GM19468 (cell line): ENCODE data around the gene SPAG16.
"Not testable (repeated sequence)": the region's sequence is repeated elsewhere in the genome, so short reads cannot be mapped to it uniquely, and the experiment has no call there.

ENCODE experiments used
- ATAC-seq: cut with Tn5 transposase; IDR thresholded peaks from one replicate; pipeline ENCODE4 v1.9.1; 2021; ENCODE audit warnings: mild to moderate bottlenecking, moderate library complexity, moderate number of reproducible peaks; ENCODE audit not compliant: unreplicated experiment; ENCODE audit errors: extremely low read depth

The SPAG16 gene

GRCh38 chr2:213376644-213377043 lies 92.4 kb downstream of the SPAG16 start:
- no peak for ATAC-seq

DNA sequence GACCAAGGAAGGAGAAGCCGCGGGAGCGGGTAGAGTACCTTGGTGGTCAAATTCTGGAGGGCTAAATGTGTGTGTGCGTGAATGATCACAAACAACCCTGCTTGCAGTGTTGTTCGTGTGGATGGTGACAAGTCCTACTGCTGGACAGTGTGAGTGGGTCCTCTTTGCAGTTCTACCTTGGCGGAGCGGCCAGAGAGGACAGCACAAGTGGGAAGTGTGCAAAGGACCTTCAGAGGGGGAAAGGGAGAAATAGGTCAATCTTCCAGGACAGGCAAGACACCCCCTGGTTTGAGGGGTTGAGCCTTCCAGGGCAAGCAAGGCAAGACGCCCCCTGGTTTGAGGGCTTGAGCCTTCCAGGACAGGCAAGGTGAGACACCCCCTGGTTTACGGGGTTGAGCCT lies 122.8 kb downstream of the SPAG16 start:
- not testable (repeated sequence) for ATAC-seq

DNA sequence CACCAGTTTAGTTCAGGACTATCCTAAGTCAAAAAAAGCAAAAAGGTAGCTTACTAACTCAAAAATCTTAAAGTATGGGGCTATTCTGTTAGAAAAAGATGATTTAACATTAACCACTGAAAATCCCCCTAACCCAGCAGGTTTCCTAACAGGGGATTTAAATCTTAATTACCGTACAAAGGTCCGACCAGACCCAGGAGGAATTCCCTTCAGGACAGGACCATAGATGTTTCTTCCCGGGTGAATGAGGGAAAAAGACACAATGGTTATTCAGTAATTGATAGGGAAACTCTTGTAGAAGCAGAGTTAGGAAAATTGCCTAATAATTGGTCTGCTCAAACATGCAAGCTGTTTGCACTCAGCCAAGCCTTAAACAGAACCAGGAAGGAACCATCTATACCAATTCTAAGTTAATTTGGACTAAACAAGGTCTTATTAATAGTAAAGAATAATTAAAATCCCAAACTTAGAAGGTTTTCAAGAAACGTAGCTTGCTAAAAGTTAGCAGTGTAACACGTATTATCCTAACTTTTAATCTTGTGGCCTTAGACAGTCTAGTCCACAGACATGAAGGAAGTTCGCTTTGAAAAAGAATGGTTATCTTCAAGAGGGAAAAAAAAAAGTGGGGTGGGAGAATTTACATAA lies 124.3 kb downstream of the SPAG16 start:
- not testable (repeated sequence) for ATAC-seq

DNA sequence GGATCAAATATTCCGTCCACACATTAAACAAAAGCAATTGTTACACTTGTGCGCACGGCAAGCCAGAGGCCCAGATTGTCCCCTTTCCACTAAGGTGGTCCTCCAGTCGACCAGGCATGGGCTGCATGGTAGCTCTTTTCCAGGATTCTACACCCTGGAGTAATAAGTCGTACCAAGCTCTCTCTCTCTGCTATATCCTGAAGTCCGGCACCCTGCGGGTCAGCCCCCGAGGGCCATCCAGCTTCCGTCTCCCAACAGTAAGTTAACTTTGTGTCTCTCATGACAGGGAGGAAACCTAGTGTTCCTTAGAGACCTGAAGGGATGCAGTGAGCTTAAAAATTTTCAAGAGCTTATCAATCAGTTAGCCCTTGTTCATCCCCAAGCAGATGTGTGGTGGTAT lies 126.4 kb downstream of the SPAG16 start:
- not testable (repeated sequence) for ATAC-seq

DNA sequence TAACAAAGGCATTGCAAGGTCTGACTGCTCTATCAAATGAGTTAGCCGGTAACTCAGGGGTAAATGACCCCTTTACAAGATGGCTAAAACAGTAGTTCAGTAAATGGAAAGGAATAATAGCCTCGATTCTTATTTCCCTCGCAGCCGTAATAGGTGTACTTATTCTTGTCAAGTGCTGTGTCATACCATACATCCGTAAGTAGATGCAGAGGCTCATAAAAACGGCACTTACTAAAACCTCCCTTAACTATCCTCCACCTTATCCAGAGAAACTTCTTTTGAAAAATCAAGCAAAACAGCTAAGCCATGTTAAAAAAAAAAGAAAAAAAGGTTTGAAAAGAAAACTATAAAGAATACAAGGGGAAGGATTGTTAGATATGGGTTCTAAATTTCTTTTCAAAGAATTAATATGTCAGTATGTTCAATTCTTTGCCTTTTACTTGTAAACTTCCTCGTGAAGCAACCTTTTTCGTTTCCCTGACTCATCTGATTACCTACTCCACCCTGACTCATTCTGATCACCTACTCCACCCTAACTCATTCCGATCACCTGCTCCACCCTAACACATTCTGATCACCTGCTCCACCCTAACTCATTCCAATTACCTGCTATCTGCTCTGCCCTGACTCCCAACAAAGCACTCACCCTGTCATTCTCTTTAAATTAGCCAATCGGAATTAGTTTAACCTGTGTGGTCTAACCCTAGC lies 127.5 kb downstream of the SPAG16 start:
- no peak for ATAC-seq

- ATAC-seq = no peak
Observed at GRCh38 chr2:213415093-213415492, 130.8 kb downstream of the SPAG16 start.

DNA sequence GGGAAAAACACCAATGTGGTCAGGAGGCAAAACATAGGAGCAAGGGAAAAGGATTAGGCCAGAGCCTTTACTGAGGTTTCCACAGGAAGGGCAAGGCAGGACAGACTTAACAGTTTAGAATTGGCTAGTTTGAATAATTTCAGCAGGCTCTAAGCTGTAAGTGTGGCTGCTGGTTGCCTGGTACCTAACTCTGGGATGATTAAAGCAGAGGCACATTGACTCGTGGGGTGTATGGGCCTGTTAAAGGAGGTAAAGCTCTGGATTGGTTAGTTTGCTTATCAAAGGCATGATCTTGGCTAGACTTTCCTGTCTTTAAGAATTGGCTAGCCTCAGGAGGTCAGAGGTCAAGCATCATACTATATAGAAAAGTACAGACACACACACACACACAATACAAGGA lies 132.6 kb downstream of the SPAG16 start:
- ATAC-seq = no peak

- ATAC-seq = no peak
Observed at GRCh38 chr2:213419980-213420379, 135.7 kb downstream of the SPAG16 start.

- ATAC-seq = no peak
Observed at GRCh38 chr2:213420828-213421385, 136.6 kb downstream of the SPAG16 start.

DNA sequence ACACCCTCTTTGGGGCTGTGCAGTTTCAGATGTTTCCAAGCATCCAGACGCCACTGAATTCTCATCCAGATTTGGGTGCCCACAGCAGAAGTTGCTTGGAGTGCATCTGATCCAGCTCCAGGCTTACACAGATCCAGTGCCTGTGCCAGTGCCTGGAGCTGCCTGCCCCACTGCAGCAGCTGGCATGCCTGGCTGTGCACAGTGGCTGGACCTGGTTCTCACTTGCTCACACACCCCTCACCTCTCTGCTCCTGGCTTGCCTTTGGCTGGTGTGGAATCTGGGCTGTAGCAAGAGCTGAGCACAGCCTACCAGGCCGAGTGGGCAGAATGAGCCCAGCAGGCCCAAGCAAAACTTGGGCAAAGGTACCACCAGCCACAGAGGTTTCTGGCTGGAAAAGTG lies 137.9 kb downstream of the SPAG16 start:
- ATAC-seq = no peak

- no peak for ATAC-seq
Observed at GRCh38 chr2:213425618-213426017, 141.4 kb downstream of the SPAG16 start.

GRCh38 chr2:213429516-213429915 lies 145.3 kb downstream of the SPAG16 start:
- ATAC-seq = no peak

DNA sequence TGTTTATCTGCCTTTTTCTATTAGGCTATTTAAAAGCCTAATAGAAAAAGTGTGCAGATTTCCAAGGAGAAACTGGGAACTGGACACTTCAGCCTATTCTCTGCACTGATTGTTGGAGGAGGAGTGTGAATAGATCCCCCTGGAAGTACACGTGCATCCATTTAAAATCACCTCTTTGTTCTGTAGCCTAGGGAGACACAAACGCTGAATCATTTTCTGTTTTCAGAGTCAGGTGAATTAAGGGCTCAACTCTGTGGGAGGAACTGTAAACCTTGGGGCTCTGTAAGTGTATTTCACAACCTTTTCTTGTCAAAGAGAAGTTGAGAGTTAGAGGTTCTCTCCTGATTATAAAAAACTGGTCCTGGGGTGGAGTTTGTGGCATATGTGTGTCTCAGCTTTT lies 159.7 kb downstream of the SPAG16 start:
- no peak for ATAC-seq

DNA sequence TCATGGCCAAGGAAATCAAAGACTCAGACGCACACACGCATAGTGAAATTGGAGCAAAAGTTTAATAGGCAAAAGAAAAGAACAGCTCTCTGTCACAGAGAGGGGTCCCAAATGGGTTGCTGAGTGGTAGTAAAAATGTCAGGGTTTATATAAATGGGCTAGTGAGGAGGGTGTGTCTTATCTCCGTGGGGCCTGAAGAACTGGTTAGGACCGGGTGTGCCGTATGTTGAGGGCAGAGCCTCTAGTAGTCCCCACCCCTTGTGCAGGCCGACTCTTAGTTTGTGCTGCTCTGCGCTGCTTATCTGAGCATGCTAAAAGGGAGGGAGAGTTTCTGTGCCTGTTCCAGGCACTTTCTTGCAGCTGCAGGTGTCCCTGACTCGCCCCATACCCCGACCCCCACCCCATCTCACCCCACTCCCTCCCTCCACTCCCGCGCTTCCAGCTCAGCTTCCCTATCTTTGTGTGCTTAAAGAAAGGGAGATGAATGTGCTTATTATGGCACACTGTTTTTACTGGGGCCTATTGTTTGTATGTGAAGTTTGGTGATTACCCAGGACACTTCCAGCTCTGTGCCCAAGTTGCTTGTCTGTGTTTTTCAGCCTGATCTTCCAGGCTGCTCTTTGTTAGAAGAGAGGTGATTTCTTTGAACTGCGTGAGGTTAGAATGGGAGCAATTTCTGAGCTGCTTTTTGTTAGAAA lies 167.4 kb downstream of the SPAG16 start:
- ATAC-seq = no peak

DNA sequence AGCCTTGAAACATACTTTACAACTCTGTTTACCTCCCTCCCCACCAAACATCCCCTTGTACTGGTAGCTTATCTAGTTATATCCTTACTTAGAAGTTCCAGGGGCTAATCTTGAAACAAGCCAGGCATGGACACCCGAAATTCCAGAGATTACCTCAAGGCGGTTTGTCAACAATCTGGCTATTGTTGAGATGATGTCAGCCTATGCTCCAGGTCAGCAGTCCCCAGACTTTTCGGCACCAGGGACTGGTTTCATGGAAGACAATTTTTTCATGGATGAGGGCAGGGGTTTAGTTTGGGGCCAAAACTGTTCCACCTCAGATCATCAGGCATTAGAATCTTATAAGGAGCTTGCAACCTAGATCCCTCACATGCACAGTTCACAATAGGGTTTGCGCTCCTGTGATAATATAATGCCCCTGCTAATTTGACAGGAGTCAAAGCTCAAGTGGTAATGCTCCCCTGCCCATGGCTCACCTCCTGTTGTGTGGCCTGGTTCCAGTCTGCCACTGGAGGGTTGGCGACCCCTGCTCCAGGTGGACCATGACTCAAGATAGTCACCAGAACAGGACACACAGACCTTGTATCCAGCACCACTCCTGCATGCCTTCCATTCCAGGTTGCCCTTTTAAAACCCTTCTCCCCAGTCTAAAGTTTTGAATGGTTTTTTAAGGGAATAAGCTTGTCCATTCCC lies 171.2 kb downstream of the SPAG16 start:
- no peak for ATAC-seq

DNA sequence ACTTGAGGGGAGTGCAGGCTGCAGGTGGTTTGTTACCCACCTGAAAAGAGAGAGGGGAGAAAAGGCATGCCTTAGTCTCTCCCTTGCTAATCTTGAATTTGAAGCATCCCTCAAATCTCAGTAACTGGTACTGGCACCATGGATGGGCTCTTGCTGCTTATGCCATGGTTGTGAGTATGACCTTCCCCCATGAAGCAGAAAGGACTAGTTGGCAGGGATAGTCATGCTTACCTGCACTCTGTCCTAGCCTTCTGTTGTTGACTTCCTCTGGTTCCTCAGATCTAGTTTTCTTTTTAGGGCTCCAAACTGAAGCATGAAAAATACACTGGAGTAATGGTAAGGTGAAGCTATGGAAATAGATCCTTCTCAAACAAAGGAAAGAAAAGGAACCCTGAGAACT lies 191.2 kb downstream of the SPAG16 start:
- no peak for ATAC-seq

GRCh38 chr2:213476641-213477040 lies 192.4 kb downstream of the SPAG16 start:
- ATAC-seq = no peak

GRCh38 chr2:213490087-213490486 lies 205.8 kb downstream of the SPAG16 start:
- ATAC-seq = no peak

- no peak for ATAC-seq
Observed at GRCh38 chr2:213491376-213491775, 207.1 kb downstream of the SPAG16 start.

- no peak for ATAC-seq
Observed at GRCh38 chr2:213496226-213496625, 212.0 kb downstream of the SPAG16 start.

DNA sequence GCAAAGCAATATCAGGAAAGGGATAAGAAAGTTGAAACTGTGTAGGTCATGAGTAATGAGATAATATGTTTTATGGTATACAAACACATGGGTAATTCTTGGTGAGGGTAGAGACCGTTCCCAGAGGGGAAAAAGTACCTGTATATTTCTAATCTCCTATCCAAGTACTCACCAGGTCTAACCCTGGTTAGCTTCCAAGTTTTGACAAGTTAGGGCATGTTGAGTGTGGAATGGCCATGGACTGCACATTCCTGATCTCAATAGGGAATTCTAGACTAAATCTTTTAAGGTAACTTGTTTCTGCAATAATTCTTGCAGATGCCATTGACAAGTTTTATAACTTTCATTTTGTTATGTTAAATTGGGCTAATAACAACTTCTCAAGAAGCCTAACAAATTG lies 216.6 kb downstream of the SPAG16 start:
- ATAC-seq = no peak
